ENCODE data around the gene PLEKHM2. TPM values are rescaled to one million over a fixed set of nuclear protein-coding genes. Genes with fewer than 3 reads are reported as not detected.

PLEKHM2 gene
- total RNA-seq, 1 experiment from 2014 or later: 38.5 TPM

GRCh38 chr1:15748690-15749398 is 64.7 kb downstream of the PLEKHM2 start:
- H3K4me1 ChIP-seq (ENCODE audit: control insufficient read depth in 1 of 2, insufficient read depth in 2 of 2, low read length in 2 of 2): no peaks in the 10 kb centered on the region; a peak in 1 of 4 replicates
- DNase-seq (ENCODE audit: low read depth, low spot score) (no peak), ATAC-seq (no peak)
- POLR2A ChIA-PET: no interaction called here
- no peaks in the 10 kb centered on the region for H3K36me3 ChIP-seq (ENCODE audit: control insufficient read depth in 1 of 2, insufficient read depth in 2 of 2, low read length in 2 of 2)
- no peaks in the 10 kb centered on the region for H3K27me3 ChIP-seq (ENCODE audit: insufficient read depth, low read length)
- TF ChIP-seq CTCF (IDR thresholded peaks at IDR 0.05 in 2 of 3, conservative IDR thresholded peaks at IDR 0.05 in 1 of 3; ENCODE audit: borderline replicate concordance in 1 of 3, insufficient read depth in 1 of 3, low read depth in 2 of 3, low read length in 2 of 3) (no peak), EZH2 (IDR thresholded peaks at IDR 0.05) (no peak), EGR1 (IDR thresholded peaks at IDR 0.05; ENCODE audit: low read depth) (no peak), JUND (IDR thresholded peaks at IDR 0.05) (no peak), SP1 (IDR thresholded peaks at IDR 0.05; ENCODE audit: low read depth) (no peak), POLR2AphosphoS5 (IDR thresholded peaks at IDR 0.05; ENCODE audit: low read depth, low read length) (no peak), SRF (IDR thresholded peaks at IDR 0.05; ENCODE audit: low read depth) (no peak), SIN3A (IDR thresholded peaks at IDR 0.05; ENCODE audit: low read depth) (no peak), EZH2phosphoT487 (IDR thresholded peaks at IDR 0.05; ENCODE audit: borderline replicate concordance) (no peak), CBX3 (IDR thresholded peaks at IDR 0.05; ENCODE audit: low read depth) (no peak), POLR2A (IDR thresholded peaks at IDR 0.05; ENCODE audit: borderline replicate concordance, extremely low read depth, insufficient read depth, insufficient read length) (no peak), CEBPB (IDR thresholded peaks at IDR 0.05; ENCODE audit: low read depth) (no peak), ZNF274 (IDR thresholded peaks at IDR 0.05; ENCODE audit: low read depth, low read length) (no peak), ELF1 (IDR thresholded peaks at IDR 0.05; ENCODE audit: borderline replicate concordance, low read depth) (no peak), MAX (IDR thresholded peaks at IDR 0.05) (no peak), FOSL1 (IDR thresholded peaks at IDR 0.05; ENCODE audit: low read depth) (no peak)
- TF ChIP-seq, protein P1, sequence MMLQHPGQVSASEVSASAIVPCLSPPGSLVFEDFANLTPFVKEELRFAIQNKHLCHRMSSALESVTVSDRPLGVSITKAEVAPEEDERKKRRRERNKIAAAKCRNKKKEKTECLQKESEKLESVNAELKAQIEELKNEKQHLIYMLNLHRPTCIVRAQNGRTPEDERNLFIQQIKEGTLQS (IDR thresholded peaks at IDR 0.05): no peak
- TF ChIP-seq, protein P2, sequence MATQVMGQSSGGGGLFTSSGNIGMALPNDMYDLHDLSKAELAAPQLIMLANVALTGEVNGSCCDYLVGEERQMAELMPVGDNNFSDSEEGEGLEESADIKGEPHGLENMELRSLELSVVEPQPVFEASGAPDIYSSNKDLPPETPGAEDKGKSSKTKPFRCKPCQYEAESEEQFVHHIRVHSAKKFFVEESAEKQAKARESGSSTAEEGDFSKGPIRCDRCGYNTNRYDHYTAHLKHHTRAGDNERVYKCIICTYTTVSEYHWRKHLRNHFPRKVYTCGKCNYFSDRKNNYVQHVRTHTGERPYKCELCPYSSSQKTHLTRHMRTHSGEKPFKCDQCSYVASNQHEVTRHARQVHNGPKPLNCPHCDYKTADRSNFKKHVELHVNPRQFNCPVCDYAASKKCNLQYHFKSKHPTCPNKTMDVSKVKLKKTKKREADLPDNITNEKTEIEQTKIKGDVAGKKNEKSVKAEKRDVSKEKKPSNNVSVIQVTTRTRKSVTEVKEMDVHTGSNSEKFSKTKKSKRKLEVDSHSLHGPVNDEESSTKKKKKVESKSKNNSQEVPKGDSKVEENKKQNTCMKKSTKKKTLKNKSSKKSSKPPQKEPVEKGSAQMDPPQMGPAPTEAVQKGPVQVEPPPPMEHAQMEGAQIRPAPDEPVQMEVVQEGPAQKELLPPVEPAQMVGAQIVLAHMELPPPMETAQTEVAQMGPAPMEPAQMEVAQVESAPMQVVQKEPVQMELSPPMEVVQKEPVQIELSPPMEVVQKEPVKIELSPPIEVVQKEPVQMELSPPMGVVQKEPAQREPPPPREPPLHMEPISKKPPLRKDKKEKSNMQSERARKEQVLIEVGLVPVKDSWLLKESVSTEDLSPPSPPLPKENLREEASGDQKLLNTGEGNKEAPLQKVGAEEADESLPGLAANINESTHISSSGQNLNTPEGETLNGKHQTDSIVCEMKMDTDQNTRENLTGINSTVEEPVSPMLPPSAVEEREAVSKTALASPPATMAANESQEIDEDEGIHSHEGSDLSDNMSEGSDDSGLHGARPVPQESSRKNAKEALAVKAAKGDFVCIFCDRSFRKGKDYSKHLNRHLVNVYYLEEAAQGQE (IDR thresholded peaks at IDR 0.05; ENCODE audit: low read depth): no peak
- TF ChIP-seq, protein P3, sequence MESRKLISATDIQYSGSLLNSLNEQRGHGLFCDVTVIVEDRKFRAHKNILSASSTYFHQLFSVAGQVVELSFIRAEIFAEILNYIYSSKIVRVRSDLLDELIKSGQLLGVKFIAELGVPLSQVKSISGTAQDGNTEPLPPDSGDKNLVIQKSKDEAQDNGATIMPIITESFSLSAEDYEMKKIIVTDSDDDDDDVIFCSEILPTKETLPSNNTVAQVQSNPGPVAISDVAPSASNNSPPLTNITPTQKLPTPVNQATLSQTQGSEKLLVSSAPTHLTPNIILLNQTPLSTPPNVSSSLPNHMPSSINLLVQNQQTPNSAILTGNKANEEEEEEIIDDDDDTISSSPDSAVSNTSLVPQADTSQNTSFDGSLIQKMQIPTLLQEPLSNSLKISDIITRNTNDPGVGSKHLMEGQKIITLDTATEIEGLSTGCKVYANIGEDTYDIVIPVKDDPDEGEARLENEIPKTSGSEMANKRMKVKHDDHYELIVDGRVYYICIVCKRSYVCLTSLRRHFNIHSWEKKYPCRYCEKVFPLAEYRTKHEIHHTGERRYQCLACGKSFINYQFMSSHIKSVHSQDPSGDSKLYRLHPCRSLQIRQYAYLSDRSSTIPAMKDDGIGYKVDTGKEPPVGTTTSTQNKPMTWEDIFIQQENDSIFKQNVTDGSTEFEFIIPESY (IDR thresholded peaks at IDR 0.05; ENCODE audit: extremely low read depth, insufficient replicate concordance, low read length): no peak
- no peak overlapping the region for H3K4me3 ChIP-seq (replicated peaks in 1 of 2; ENCODE audit: low read depth in 1 of 2, low read length in 2 of 2)
- RAD21 ChIA-PET (ENCODE audit: low non-redundant PET in 1 of 2, low total read pairs in 2 of 2, uncharacterized antibody in 2 of 2, unreplicated experiment in 2 of 2): no interaction called here
- no peaks in the 10 kb centered on the region for H4K20me1 ChIP-seq (ENCODE audit: insufficient read depth)
- no TSS peak for BruUV-seq (replicated peaks)
- CTCF ChIA-PET: no interaction called here
- intact Hi-C loops (cut with micrococcal nuclease): no loop called here
- H3K79me2 ChIP-seq (ENCODE audit: insufficient read depth, low read length): no peaks in the 10 kb centered on the region
- no peak overlapping the region for H3K9ac ChIP-seq (ENCODE audit: low read length)
- no peaks in the 10 kb centered on the region for H3K9me3 ChIP-seq (ENCODE audit: control insufficient read depth in 1 of 2, insufficient read depth in 1 of 2, low read depth in 1 of 2, low read length in 2 of 2)
- no peak overlapping the region for H3K27ac ChIP-seq (ENCODE audit: low read depth, low read length)
- H3K9me2 ChIP-seq (ENCODE audit: insufficient read depth): no peaks in the 10 kb centered on the region
- no peak overlapping the region for H2AFZ ChIP-seq (ENCODE audit: low read depth, low read length, poor library complexity, severe bottlenecking)
- no peak overlapping the region for H3K4me2 ChIP-seq (ENCODE audit: low read length)

All from HCT116 (cell line).